Stimulated activated CD4-positive, alpha-beta T cell treated with anti-CD3 and anti-CD28 coated beads, Interleukin-15, amount 100 ng/mL, for 48 hours (primary cell): ENCODE measurements around the gene ALOX5AP.

Experiments
- DNase-seq, 2 donors: peaks; one replicate each; pipeline ENCODE4 v3.0.0-alpha.2; 2020; ENCODE audit warnings: low read depth in 2 of 2

ALOX5AP gene

GRCh38 chr13:30714629-30715371 lies 20.5 kb upstream of the ALOX5AP start:
- DNase-seq = no peak

- DNase-seq = no peak
Measured at GRCh38 chr13:30715372-30715756, 20.0 kb upstream of the ALOX5AP start.

GRCh38 chr13:30715837-30716236 lies 19.5 kb upstream of the ALOX5AP start:
- DNase-seq = no peak

- DNase-seq = no peak
Measured at GRCh38 chr13:30718661-30719524, 16.4 kb upstream of the ALOX5AP start.

GRCh38 chr13:30719525-30719914 lies 15.8 kb upstream of the ALOX5AP start:
- no peak for DNase-seq

GRCh38 chr13:30720172-30720869 lies 15.0 kb upstream of the ALOX5AP start:
- DNase-seq = no peak

- no peak for DNase-seq
Measured at GRCh38 chr13:30721936-30722335, 13.4 kb upstream of the ALOX5AP start.

- DNase-seq = no peak
Measured at GRCh38 chr13:30722361-30722760, 13.0 kb upstream of the ALOX5AP start.

- DNase-seq = no peak
Measured at GRCh38 chr13:30724778-30725177, 10.6 kb upstream of the ALOX5AP start.

- DNase-seq = no peak
Measured at GRCh38 chr13:30725326-30726085, 9.8 kb upstream of the ALOX5AP start.

- DNase-seq = no peak
Measured at GRCh38 chr13:30726192-30726591, 9.2 kb upstream of the ALOX5AP start.

- DNase-seq = no peak
Measured at GRCh38 chr13:30727491-30728355, 7.6 kb upstream of the ALOX5AP start.

- no peak for DNase-seq
Measured at GRCh38 chr13:30729801-30730200, 5.5 kb upstream of the ALOX5AP start.

- no peak for DNase-seq
Measured at GRCh38 chr13:30730526-30730925, 4.8 kb upstream of the ALOX5AP start.

GRCh38 chr13:30731361-30732045 lies 3.8 kb upstream of the ALOX5AP start:
- DNase-seq = no peak

- DNase-seq = no peak
Measured at GRCh38 chr13:30732046-30732390, 3.3 kb upstream of the ALOX5AP start.

GRCh38 chr13:30734439-30734838 lies 904 bp upstream of the ALOX5AP start:
- DNase-seq = no peak

GRCh38 chr13:30735872-30736175 lies 481 bp downstream of the ALOX5AP start:
- no peak for DNase-seq

- DNase-seq = no peak
Measured at GRCh38 chr13:30736461-30737320, 1.3 kb downstream of the ALOX5AP start.
